ENCODE results near the gene JAZF1. TPM values are rescaled to one million over a fixed set of nuclear protein-coding genes. Genes with fewer than 3 reads are reported as not detected.

The JAZF1 gene
- total RNA-seq, 4 donors from 2014 or later, result 4.7 to 8.1 (median 5.7) TPM

DNA sequence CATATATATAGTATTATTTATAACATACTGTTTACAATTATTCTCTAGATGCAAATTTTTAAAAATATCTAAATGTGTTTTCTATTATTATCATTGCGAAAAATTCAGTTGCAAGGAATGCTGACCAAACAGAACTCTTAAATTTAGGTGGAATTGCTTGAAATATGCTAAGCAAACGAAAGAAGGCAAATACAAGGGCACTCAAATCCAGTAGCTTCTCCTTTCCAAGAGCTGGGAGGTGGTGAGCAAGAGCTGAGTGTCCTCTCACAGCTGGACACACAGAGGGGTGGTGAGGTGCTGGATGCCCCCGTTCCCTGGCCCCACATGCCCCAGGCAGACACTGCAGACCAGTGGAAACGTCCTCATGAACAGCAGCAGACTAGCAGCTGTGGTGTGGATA lies 274.6 kb downstream of the JAZF1 start:
- TF ChIP-seq POLR2A (IDR thresholded peaks at IDR 0.05), result no peak
- TF ChIP-seq, protein P1, sequence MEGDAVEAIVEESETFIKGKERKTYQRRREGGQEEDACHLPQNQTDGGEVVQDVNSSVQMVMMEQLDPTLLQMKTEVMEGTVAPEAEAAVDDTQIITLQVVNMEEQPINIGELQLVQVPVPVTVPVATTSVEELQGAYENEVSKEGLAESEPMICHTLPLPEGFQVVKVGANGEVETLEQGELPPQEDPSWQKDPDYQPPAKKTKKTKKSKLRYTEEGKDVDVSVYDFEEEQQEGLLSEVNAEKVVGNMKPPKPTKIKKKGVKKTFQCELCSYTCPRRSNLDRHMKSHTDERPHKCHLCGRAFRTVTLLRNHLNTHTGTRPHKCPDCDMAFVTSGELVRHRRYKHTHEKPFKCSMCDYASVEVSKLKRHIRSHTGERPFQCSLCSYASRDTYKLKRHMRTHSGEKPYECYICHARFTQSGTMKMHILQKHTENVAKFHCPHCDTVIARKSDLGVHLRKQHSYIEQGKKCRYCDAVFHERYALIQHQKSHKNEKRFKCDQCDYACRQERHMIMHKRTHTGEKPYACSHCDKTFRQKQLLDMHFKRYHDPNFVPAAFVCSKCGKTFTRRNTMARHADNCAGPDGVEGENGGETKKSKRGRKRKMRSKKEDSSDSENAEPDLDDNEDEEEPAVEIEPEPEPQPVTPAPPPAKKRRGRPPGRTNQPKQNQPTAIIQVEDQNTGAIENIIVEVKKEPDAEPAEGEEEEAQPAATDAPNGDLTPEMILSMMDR (IDR thresholded peaks at IDR 0.05), result no peak
- DNase-seq (ENCODE audit: low spot score in 2 of 2), result no peak
- WGBS, 2 donors, result 66 to 78% methylated on average over 4 of the region's 4 CpGs
- H3K4me3 ChIP-seq (ENCODE audit: low read depth, poor library complexity, severe bottlenecking), result no peak overlapping the region
- intact Hi-C loops (cut with DNase I; ENCODE audit: low total_unique reads), result no loop called here

DNA sequence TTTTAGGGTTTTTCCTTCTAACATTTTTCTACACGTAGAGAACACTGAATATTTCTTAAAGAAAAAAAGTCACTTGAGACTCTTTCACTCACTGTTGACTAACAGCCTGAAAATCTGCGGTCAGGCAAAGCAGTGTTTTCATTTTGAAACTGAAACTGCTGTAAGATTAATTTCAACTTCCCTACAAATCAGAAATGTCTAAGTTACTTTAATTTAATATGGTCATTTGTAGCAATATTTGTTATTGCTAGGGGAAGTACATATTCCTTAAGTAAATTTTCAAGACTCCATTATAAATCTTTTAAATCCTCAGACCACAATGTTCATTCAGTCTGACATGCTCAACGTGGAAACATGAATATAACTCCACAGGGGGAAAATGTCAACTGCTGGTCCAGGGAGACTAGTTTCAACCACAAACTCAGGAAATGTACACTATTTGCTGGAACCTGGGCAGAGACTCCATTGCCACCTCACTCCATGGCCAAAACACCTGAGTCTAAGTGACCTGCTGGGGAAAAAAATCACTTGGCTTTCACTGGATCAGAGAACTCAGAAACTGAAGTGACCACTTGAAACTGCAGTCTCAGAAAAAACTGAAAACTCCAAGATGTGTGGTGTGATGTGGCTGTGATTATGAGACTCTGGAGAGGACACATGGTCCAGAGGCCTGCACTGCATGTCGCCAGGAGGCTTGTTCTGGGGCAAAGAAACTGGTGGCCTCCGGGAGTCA lies 279.4 kb downstream of the JAZF1 start:
- H3K4me3 ChIP-seq (ENCODE audit: low read depth, poor library complexity, severe bottlenecking), result no peak overlapping the region
- 44 to 52% methylated on average over 5 of the region's 5 CpGs for WGBS, 2 donors
- no peak for DNase-seq (ENCODE audit: low spot score in 2 of 2)
- intact Hi-C loops (cut with DNase I; ENCODE audit: low total_unique reads), result no loop called here
- no peak for TF ChIP-seq POLR2A (IDR thresholded peaks at IDR 0.05)
- TF ChIP-seq, protein P1 (IDR thresholded peaks at IDR 0.05), result no peak

DNA sequence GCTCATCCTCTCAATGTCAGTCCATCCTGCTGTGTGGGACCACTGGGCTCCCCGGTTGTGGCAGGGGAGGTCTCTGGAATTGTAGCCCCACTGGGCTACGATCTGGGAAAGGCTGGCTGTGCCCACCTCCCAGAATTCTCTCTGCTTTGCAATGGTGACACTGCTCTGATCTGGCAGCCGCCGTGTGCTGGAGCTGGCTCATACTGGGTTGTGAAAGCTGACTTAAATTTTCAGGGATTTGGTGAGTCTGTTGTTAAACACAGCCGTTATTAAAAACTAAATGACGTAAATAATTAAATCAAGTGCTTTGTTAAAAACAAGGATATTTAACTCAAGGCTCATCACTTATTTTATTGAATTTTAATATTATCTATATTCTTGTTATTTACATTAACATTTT lies 280.6 kb downstream of the JAZF1 start:
- TF ChIP-seq POLR2A (IDR thresholded peaks at IDR 0.05), result no peak
- TF ChIP-seq, protein P1 (IDR thresholded peaks at IDR 0.05), result no peak
- intact Hi-C loops (cut with DNase I; ENCODE audit: low total_unique reads), result no loop called here
- WGBS, 2 donors, result 86 to 91% methylated on average over 6 of the region's 6 CpGs
- no peak for DNase-seq (ENCODE audit: low spot score in 2 of 2)
- H3K4me3 ChIP-seq (ENCODE audit: low read depth, poor library complexity, severe bottlenecking), result no peak overlapping the region

DNA sequence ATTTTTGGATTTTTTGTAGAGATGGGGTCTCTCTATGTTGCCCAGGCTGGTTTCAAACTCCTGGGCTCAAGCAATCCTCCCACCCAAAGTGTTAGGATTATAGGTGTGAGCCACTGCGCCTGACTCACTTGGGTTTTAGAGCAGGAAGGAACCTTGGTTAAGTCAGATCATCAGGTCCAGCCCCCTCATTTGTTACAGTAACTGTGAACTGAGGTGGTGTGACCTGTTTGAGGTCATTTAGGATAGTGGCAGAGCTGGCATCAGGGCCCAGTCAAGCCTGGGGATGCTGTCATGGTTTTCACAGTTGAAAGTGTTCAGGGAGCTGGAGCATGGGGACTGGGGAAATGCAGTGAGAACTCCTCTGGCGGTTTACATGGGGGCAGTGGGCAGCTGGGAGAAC lies 281.0 kb downstream of the JAZF1 start:
- H3K4me3 ChIP-seq (ENCODE audit: low read depth, poor library complexity, severe bottlenecking), result no peak overlapping the region
- TF ChIP-seq, protein P1 (IDR thresholded peaks at IDR 0.05), result no peak
- TF ChIP-seq POLR2A (IDR thresholded peaks at IDR 0.05), result no peak
- no peak for DNase-seq (ENCODE audit: low spot score in 2 of 2)
- intact Hi-C loops (cut with DNase I; ENCODE audit: low total_unique reads), result no loop called here
- 91 to 97% methylated on average over 2 of the region's 2 CpGs for WGBS, 2 donors

DNA sequence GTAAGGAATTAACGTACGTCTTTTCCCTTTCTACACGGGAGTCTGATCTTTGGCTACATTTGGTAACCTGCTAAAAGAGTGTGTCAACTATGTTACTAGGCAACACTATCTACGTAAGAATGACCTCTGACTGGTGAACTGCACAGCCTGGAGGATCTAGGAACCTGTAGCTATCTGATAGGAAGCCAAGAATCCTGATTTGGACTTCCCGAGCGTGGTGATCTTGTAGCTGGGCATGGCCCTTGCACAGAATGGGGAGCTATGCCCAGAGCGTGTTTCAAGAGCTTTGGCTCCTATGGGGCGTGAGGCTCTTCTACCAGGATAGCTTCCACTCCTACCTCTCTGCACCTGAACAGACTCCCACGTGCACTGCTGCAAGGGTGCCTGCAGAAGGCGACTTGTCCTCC lies 283.2 kb downstream of the JAZF1 start:
- WGBS, 2 donors, result 92 to 95% methylated on average over 10 of the region's 10 CpGs
- no peak overlapping the region for H3K4me3 ChIP-seq (ENCODE audit: low read depth, poor library complexity, severe bottlenecking)
- no peak for DNase-seq (ENCODE audit: low spot score in 2 of 2)
- TF ChIP-seq POLR2A (IDR thresholded peaks at IDR 0.05), result no peak
- TF ChIP-seq, protein P1 (IDR thresholded peaks at IDR 0.05), result no peak
- intact Hi-C loops (cut with DNase I; ENCODE audit: low total_unique reads), result no loop called here

DNA sequence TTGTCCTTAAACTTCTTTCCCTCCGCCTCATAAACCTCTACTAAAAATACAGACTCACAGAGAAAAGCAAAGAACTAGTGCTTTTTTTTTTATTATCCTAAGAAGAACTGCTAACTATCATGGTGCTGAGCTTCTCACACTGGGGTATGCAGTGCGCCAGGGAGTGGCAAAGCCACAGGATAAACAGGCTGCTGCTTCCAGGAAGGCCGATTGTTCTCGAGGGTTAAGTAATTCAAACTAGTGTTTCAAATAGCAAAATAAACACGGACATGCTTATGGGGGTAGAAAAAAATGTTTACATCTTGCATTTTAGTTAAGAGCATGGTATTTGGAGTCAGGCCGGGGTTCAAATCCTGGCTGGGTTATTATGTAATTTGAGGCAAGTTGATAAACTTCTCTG lies 283.6 kb downstream of the JAZF1 start:
- H3K4me3 ChIP-seq (ENCODE audit: low read depth, poor library complexity, severe bottlenecking), result no peak overlapping the region
- no peak for DNase-seq (ENCODE audit: low spot score in 2 of 2)
- TF ChIP-seq POLR2A (IDR thresholded peaks at IDR 0.05), result no peak
- TF ChIP-seq, protein P1 (IDR thresholded peaks at IDR 0.05), result no peak
- 79 to 81% methylated on average over 6 of the region's 6 CpGs for WGBS, 2 donors
- intact Hi-C loops (cut with DNase I; ENCODE audit: low total_unique reads), result no loop called here
